SKM-1 treated with dmso at 0.1 percent for 144 hours (cell line): ENCODE measurements around the gene NRF1.

Experiments used
- DNase-seq: peaks from one replicate; lab custom pipeline; 2025; ENCODE audit not compliant: unreplicated experiment; lab: John Stamatoyannopoulos, UW

The NRF1 gene

DNA sequence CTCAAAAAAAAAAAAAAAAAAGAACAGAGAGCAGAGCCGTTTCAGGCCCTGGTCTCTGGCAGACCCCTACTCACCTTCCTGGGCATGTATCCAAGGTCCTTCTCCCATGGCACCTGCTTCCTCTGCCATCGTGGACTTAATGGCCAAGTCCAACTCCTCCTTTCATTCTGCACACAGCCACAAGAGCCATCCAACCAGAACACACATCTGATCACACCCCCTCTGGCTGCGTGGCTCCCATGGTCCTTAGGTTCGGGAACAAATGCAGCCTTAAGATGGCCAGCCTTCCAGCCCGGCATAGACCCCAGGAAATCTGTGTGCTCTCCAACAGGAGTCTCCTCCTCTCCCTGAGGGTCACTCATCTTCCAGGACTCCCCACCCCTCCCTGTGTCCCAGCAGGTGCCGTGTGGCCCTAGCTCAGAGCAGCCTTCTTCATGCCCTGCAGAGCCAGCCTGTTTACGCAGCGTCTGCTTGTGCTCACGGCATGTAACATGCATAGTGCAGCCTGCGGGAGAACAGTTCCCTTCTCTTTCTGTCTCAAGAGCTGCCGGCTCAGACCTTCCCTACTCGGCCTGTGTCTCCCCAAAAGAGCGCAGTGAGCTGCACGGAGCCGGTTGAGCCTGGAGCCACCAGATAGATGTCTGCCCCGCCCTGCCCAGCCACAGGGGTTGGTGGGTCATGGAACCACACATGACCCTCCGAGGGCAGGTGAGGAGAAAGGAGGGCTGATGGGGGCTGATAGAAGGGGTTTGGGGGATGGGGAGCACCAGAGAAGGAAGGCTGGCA is 157.3 kb downstream of the NRF1 start:
- DNase-seq, result no peak

DNA sequence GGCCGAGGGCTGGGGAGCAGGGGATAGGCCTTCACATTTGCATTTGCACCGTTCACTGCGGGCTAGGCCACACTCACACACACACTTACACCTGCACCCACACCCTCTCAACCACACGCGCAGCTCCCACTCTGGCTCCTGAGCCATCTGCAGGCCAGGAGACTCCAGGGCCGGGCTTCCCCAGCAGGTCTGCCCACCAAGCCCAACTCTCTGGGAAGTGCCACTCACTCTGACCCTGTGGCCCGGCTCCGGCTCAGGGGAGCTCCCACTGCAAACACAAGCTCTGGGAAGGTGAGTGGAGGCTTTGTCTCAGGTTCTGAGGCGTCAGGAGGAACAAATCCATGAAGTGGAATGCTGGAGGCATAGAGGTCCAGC is 157.9 kb downstream of the NRF1 start:
- no peak for DNase-seq

DNA sequence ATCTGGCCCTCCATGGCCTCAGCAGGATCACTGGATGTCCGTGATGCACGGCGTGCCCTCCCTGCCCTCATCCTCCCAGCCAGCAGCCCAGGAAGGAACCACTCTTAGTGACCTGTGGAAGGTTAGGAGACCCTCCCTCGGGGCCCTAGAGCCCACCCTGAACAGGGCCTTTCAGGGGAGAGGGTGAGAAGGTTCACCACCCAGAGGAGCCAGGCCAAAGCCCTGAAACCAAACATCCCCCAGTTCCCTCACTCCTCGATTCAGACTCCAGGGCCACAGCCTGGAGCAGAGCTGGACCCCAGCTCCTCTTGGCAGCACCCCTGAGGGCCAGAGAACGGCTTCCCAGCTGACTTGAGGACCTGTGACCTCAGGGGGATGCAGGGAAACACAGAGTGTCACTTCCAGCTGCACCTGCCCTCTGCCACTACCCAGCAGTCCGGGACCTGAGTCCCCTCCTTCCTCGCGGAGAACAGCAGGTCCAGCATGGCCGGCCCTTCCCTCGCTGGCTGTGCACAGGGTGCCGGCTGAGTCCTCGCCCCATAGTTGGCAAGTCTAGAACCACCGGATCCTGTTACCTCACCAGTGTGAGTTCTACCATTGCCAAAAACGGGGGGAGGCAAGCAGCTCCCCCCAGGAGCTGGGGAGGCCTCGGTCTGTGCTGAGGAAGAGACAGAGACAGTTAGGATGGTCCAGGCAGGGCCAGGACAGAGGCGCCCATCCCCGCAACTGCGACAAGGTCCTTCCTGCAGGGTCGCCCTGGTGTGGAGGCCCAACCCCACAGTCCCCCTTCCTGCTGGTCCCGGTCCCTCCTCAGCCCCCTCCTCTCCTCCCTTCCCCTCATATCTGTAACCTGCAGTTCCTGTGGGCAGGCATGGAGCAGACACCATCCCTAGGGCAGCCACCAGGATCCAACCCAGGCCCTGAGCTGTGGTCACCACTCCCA is 158.6 kb downstream of the NRF1 start:
- DNase-seq, result no peak

DNA sequence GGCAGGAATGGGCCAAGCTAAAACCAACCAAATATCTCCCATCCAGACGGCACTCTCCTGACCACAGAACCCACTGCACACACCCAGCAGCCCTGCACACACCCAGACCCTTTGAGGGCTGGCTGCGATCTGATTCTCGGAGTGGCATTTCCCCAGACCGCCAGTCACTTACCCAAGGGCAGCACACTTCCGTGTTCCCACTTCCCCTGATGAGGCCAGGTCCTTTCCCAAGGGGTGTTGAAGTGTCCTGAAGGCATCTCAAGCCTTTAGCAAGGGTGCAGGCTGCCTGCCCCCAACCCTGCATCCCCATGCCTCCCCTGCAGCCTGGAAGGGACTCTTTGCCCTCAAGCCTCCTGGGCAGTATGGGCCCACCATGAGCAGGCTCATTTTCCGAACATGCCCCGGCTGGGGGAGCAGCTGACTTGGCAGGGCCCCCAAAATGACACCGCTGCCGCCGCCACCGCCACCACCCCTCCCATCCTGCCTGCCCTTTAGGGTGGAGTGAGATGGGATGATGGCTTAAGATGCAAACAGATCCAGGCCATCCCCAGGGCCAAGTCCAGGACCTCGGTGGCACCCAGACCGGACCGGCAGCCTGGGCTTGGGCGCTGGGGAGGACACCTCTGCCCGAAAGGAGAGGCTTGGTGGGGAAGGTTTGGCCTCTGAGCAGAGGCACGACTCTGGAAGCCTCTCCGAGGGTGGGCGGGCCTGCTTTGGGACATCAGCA is 159.8 kb downstream of the NRF1 start:
- DNase-seq, result no peak

DNA sequence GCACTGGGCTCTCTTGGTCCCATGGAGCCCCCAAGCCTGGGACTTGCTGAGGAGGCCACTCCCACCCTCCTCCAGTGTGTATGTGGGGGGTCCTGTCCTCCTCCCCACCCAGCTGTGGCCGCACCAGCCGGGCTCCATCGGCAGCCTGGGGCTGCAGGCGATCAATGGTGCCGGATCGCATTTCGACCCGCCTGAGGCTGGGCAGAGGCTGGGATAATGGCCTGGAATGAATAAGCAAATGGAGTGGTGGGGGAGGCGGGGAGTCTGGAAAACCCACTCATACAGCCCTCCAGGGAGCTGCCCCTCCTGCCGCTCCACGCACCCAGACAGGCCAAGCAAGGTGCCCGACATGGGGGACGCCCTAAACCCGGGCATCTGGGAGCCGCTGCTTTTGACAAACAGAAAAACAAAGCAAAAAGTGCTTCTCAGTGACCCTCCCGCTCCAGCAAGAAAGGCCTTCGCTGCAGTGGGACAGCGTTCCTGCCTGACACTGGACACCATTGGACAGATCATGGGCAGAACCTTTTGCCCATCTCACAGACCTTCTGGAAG is 160.5 kb downstream of the NRF1 start:
- DNase-seq, result no peak

DNA sequence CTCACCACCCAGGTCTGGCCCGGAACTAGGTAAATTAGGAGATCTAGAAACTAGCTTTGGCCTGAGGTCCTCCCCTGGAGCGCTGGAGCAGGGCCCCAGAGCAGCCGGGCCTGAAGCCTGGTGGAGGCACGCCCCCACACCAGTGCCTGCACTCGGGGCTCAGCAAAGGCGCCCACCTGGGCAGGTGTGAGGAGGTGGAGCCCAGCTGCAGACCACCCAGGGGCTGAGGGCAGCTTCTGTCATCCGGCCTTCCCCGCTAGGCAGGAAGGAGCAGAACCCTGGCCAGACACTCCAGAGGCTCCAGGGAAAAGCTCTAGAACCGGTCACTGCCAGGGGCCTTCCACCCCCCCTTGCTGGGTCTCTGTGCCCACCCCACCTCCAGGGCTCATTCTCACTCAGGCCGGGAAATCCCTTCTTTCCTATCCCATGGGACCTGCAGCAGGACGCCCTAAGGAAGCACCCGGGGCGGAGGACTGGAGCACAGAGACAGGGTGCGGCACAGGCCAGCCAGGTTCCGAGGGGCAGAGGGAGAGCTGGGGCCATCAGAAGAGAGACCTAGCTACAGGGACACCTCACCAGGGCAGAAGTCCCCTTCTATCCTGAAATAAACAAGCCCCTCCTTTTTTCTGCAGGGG is 161.2 kb downstream of the NRF1 start:
- no peak for DNase-seq

DNA sequence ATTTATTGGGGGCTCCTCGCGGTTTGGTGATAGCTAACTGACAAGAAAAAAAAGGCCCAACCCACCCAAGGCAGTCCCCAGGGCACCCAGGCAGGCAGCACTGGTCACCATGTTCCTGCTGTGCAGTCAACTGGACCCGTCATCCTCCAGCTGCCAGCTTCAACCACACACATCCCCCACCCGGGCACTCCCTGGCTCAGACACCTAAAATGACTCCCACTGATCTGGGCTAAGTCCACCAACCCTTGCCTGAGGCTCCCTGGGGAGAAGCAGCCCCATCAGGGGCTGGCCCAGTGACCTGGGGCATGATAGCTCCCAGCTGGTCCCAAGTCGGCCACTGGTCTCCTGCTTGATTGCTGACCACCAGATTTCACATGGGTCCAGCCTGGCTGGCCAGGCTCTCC is 161.8 kb downstream of the NRF1 start:
- DNase-seq, result no peak

DNA sequence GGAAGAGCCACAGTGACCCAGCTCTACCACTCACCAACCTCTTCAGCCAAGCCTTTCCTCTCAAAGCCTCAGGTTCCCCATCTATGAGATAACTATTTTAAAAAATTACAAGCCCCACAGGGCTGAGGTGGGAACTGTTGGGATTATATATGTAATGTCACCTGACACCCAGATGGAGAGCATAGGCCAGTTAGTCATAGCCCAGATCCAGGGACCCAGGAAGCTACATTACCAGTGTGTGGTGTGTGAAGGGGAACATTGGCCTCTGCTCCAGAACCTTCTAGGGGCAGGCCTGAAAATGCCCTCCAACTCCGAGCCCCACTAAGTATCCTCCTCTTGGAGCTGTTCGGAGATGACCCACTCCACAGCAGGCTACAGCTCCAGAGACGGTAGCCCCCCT is 162.4 kb downstream of the NRF1 start:
- no peak for DNase-seq

DNA sequence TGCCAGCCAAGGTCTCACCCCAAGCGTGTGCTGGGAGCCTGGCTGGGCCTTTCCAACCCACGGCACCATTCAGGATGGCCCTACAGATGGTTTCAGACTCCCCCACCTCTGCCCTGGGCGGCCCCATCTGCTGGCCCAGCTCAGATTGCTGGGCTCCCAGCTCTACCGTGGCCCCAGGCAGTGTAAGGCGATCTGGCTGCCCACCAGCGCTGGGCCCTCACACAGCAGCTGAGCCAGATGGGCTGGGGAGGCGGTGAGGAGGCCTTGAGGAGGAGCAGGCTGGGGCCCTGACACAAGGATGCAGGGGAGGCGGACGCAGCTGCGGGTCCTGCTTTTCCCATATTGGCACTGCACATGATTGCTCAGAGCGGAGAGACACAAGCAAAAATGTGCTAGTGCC is 162.8 kb downstream of the NRF1 start:
- DNase-seq, result no peak

DNA sequence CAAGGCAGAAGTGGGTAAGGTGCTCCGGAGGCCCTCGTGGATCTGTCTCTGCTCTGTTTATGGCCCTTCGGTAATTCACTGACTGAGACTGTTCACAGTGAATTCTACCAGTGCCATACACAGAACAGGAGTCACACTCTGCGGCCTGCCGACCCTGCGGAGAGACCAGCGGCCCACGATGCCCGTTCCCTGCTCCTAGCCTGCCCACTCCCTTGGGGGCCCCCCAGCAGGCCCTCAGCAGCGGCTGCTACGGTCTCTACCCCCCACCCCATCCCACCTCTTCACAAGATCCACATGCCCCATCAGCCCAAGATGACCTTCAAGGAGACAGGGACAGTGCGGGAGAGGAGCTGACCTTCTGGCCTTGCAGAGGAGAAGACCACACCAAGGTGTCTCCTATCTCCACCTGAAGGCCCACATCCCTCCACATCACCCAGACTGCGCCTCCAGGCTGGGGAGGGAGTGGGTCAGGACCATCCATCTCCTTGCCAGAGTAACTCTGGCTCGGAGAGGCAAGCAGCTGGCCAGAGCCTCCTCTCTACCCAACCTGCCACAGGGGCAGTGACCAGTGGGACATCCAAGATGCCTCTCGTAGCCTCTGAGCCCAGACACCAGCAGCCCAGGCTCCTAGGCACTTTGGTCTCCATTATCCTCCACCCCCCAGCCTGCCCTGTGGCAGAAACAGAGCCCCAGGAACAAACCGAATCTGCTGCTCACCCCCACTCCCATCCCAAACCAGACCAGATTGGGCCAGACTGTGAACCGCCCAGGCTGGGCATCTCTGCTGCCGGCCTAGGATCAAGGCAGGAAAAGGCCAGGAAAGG is 163.6 kb downstream of the NRF1 start:
- DNase-seq, result no peak

DNA sequence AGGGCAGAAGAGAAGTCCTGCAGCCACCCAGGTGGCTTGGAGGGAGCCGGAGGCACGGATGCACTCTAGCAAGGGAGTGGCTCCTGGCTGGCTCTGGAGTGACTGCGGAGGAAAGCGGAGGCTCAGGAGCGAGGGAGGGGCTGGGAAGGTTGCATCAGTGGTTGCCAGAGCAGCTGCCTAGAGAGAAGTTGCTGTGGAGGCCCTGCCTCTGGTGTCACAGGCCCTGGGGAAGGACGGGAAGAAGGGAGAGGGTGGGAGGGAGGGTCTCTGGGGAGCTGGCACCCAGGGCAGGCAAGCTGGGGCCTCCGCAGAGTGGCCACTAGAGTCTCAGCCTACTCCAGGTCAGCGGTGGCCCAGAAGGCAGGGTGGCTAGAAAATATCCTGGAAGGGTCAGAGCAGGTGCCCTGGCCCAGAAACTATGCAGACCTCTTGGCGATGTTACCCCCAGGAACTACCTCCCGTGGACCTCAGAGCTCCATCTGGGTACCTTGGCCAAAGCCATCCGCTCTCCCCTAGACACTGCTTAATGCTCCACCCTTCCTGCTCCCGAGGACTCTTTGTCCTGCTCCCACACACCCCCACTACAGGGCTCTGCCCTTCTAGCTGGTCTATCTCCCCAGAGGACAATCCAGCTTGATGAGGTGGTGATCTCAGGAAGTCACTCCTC is 164.3 kb downstream of the NRF1 start:
- DNase-seq, result no peak

DNA sequence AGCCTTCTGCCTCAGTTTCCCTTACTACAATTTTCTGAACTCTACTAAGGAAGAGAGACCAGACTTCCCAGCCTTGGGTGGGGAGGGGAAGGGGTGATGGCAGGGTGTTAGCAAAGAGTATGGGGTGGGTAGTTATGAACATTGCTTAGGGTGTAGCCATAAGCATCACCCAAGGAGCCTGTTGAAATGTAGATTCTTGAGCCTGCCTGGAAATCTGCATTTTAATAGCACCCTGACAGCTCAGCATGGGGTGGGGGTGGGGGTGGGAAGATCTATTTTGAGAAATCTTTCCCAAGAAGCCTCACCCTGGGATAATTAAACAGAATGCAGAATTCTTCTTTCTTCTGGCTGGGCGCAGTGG is 164.8 kb downstream of the NRF1 start:
- no peak for DNase-seq

DNA sequence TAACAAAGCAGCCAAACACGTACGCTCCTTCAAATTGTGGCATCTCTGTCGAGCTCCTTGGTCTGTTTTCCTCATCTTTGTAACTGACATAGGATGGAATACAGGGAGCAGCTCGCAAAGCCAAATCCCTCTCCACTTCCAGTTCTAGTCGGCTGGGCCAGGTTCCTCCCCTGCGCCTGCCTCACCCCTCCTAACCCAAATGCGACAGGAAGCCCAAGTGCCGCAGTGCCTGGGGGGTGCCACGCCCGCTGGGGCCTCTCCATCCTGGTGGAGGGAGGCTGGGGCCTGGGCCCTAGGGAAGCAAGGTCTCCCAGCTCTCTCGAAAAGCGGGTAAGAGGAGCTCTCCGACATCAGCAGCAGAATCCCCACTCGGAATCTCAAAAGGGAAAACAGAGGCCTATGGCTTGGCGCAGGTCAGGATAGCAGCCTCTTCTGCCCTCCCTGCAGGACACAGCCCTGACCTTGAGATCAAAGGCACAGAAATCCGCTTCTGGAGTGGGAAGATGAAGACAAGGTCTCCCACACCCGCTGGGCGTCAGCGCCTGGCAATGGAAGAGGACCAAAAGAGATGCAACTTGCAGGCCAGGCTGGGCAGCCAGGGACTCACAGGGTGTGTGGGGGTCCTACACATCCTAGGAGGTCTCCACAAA is 165.8 kb downstream of the NRF1 start:
- DNase-seq, result no peak

DNA sequence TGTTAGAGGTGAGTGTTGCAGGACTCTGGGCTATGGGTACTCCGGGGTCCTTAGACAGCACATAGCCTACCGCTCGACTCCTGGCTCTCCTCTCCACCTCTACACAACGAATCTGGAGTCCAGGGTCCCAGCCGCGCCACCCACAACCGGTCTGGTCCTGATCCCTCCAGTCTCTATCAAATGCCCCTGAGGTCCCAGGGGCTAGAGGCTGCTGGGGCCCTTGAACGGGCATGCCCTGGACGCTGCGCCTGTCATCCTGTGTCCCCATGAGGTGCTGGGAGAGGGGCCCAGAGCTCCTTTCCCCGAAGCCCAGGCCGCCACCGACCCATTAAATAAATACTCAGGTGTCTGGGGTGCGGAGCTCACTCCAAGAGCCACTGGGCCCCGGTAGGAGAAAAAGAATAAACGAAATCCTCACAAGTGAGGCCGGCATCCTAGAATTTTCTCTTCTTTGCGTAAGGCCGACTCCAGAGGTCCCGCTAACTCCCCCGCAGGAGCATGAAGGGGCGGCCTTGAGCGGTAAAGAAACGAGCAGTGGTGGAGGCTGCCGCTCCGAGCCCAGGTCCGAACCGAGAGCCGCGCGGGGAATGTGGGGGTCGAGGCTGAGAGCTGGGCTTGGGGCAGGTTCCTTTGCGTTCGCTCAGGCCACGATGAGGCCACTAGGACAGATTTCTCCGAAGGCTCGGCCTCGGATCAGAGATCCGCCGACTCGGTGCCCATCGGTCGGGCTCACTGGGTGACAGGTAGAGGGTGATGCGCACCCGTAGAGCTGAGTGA is 166.7 kb downstream of the NRF1 start:
- DNase-seq, result no peak

DNA sequence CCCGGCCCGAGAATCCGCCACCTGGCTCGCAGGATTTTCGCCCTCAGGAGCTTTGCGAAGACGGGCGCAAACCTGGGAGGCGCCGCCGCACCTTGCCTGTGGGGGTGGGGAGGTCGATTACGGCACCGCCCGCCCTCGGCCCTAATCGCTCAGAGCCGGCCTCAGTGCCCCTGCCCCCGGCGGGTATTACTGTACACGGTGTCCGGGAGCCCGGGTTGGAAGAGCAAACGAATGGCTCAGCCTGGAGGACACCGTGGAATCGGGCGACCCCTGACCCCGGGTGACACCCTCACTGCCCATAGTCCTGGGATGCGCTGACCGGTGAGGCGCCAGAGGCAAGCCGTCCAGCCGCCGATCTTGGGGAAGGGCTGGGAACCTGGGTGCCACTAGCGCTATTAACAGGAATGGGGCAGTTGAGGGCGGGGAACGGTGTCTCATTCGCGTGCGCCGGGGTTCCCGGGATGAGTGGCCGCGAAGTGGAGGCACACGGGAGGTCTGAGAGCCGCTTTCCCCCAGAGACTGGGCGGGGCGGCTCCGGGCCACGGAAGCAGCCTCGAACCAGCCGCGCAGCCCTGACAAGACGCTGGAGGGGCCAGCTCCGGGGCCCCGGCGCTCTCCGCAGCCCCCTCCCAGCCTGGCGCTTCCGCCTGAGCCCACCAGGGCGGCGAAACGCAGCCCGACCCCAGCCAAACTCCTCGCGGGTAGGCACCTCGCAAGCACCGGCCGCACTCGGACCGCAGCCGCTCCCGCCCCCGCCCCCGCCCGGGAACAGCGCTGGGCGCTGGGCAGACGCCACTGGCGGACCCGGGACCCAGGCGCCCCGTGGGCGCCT is 167.5 kb downstream of the NRF1 start:
- DNase-seq, result no peak

DNA sequence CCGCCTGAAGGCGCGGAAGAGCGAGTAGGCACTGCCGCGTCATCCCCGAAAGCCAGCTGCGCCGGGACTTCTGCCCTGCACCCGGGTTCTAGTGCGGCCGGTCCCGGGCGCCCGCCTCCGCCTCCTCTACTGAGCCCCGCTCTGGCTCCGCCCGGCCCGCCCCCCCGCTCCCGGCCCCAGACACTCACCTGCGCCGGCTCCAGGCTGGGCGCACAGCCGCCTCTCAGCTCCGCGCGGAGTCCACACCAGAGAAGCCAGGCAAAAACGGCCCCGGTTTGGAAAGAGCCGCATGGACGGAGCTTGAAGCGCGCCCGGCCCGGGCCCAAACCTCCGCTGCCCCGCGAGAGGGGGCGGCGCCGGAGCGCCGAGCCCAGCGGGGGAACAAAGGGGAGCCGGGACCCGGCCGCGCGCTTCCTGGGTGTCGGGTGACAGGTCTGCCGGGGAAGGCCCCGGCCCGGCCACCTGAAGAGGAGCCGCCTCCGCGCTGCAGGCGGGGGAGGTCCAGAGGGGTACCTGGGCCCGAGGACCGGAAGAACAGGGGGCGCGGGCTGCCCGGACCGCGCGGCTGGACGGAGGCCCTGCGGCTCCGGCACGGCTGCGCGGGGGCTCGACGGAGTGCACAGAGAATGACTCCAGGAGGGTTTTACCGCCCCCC is 168.2 kb downstream of the NRF1 start:
- DNase-seq, result no peak
